Lung microvascular endothelial cell (primary cell): Measurements from ENCODE around the gene ARHGAP4. TPM values are rescaled to one million over a fixed set of nuclear protein-coding genes. Genes with fewer than 3 reads are reported as not detected.

Experiments
- DNase-seq, 2 donors: peaks; one replicate each; pipeline versions ENCODE4 v3.0.0 to v3.0.0-alpha.2; 2010; ENCODE audit warnings: low read depth in 2 of 2
- total RNA-seq: library from RNA; depleted of rRNA; stranded (reverse); fragments of >200 nt; gene quantifications from 2 replicates; pipeline ENCODE4 v1.2.1, GENCODE V29; 2014

ARHGAP4 gene
- total RNA-seq, 1 donor from 2014 or later = 2.8 TPM

DNA sequence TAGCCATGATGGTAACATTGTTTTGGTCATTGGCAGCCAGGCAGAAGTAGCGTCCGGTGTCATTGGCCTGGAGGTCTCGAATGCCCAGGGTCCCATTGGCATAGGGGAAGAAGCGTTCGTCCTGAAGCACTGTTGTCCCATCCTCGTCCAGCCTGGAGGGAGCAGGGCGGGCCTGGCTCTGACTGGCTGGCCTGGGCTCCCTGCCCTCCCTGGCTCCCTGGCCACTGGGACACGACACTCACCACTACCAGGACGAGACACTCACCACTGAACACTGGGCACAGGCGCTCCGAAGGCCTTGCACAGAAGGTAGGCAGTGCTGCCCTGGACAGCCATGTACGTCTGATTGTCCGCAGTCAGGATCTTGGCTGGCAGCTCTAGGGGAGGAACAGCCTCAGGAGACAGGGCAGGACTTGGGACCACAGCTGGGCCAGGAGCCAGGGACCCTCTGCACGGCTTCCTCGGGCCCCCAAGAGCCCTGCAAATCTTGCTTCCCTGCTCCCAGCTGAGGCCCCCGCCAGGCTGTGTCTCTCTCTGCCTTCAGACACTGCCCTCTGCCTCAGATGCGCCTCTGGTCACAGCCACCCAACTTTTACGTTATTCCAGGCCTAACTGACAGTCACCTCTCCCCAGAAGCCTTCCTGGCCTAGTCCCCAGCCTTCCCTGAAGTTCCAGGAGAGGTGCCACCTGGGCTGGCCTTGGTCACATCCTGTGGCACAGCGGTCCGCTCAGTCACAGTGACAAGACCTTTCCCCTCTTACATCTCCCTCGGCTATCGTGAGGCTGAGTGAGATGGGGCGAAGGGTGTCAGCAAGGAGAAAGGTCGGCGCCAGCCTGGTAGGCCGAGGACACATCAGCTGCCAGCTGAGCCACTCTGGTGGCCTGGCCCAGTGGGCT is 57.2 kb downstream of the ARHGAP4 start:
- DNase-seq = no peak

DNA sequence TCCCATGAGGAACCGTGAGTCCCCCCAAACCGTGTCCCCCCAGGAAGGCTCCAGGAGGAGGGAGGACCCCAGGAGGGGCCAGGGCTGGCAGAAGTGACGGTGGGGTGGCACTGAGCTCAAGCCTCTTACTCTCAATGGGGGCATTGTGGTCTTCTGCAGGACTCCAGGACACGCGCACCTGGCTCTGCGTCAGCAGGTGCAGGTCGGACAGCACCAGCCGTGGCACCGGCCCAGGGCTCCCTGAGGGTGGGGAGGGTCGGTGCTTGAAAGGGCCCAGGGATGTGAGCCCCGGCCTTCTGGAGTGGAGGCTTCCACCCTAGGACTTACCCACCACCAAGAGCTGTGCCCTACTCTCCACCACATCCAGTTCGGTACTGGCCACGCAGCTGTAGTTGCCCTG is 58.4 kb downstream of the ARHGAP4 start:
- no peak for DNase-seq

DNA sequence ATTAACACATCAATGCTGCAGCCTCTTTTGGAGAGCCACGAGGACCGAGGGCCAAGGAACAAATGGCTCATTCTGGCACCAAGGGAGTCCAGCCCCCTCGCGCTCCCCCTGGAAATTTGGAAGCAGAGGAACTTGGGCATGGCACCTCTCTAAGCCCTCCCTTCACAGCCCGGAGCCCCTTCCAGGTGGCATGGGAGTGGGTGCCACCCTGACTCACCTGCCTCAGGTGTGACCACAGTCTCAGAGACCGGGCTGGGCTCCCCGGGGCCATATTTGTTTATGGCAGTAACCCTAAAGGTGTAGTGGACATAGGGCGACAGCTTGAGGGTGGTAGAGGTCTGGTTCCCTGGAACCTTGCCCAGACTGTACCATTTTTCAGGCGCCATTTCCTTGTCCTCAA is 58.9 kb downstream of the ARHGAP4 start:
- DNase-seq = no peak

DNA sequence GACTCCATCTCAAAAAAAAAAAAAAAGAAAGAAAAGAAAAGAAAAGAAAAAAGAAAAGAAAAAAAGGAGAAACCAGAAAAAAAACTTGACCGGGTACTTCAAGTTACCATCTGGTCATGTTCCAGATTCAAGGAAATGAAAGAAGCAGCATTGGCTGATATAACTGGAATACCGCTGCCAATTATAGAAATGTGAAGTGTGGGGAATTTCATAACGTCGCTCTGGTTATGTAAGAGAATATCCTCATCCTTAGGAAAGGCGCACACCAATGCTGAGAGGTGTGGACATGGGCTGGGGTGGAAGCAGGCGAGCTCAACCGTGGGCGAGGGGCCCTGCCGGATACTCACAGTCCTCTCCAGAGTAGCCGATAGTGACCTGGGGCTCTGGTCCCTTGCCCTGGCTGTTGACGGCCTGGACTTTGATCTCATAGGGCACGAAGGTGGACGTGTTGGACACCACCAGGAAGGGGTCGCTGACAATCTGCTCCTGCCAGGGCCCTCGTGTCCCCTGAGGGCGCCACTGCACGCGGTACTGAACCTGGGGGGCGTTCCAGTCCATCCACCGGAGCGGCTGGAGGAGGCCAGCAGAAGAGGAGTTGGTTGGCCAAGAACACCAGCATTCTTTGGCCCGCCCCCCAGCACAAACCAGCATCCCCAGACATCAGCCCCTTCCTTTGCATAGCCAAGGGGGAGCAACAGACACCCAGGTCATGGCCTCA is 59.6 kb downstream of the ARHGAP4 start:
- DNase-seq = no peak

DNA sequence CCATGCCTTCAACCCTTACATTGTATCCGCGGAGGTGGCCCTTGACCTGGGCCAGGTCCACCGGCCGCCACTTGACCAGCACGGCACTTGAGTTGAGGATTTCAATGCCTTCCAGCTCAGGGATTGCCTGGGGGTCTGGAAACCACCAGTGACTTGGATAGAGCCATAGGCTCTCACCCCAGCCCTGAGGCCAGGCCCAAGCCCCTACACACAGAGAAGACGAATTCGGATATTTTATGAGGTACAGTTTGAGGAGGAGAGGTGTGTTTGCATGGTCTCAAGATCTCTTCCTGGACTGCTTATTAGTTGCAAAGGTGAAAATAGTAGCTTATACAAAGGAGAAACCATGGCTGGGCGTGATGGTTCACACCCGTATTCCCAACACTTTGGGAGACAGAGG is 60.4 kb downstream of the ARHGAP4 start:
- DNase-seq = no peak

DNA sequence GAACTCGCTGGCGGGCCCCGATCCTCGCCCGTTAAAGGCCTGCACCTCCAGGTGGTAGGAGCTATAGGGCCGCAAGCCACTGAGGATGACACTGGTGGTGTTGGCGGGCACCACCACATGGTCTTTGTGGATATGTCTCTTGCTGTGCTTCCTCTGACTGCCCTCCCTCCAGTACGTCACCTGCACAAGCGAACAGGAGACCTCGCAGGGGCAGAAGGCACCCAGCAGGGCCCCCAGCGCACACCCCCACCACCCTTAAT is 60.8 kb downstream of the ARHGAP4 start:
- no peak for DNase-seq

DNA sequence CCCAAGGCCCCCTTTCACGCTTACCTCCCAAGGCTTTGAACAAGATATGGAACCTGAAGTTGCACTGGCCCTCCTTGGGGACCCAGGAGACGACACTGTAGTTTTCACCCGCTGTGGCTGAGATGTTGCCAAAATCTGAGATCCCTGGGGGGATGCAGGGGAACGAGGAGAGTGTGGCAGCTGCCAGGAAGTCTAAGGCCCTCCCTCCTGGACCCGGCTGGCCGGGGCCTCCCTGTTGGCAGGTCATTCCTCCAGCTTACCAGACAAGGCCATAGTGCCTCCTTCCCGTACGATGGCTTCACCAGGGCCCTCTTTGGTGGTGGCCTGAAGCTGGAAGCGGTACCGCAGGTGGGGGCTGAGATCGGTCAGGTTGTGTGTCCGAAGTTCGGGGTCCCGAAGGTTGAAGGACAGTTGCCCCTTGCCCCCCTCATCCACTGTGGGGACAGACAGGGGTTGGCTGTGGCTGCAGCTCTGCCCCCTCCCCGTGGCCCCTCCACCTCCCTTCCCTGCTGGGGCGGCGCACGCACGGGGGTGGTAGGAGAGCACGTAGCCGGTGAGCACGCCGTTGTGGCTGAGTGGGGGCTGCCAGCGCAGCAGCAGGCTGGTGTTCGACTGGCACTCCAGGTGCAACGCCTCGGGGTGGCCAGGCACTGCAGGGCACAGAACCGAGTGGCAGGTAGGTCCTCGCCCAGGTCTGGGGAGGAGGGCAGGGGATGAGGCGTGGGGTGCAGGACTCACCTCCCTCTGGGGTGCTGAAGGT is 61.3 kb downstream of the ARHGAP4 start:
- DNase-seq = no peak

DNA sequence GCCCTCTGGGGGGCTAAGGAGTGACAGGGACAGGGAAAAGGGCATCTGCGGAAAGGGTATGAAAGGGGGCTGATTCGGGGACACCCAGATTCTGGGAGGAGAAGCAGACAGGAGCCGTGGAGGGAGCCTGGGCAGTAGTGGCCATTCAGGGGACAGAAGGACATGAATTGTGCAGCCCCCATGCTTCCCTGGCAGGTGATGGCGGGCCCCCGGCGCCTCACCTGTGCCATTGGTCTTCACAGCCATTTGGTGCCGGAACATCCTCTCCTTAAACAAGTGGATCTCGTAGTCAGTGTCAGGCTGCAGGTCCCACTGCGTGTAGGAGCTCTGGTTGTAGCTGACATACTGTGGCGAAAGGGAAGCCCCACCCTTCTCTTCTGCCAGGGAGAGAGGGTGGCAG is 62.0 kb downstream of the ARHGAP4 start:
- no peak for DNase-seq

DNA sequence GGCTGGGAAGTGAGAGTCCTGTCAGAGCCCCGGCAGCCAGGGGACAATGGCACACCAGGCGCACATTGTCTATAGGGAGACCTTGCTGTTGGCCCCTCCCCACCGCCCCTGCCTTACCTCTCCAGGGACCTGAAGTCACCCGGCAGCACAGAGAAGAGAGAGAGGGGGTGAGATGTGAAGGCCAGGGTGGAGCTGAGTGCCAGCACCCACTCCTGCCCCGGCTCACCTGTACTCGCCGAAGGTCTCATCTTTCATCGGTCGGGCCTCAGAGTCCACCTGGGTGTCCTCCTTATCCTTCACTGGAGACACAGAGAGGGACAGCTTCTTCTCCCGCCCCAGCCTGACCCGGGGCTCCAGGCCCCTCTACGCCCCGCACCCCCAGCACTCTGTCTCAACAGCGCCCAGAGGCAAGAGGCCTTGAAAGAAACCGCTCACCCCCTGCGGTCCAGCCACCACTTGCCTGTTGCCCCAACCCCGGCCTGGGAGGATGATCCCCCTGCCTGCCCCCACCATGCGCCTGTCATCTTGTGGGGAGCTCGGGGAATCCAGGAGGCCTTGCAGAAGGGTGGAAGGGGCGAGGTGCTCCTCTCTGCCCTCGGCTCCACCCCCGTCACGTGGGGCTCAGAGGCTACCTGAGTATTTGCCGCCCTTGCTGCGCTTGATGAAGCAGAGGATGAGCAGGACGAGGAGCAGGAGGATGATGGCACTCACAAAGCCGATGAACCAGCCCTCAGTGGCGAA is 62.6 kb downstream of the ARHGAP4 start:
- no peak for DNase-seq

DNA sequence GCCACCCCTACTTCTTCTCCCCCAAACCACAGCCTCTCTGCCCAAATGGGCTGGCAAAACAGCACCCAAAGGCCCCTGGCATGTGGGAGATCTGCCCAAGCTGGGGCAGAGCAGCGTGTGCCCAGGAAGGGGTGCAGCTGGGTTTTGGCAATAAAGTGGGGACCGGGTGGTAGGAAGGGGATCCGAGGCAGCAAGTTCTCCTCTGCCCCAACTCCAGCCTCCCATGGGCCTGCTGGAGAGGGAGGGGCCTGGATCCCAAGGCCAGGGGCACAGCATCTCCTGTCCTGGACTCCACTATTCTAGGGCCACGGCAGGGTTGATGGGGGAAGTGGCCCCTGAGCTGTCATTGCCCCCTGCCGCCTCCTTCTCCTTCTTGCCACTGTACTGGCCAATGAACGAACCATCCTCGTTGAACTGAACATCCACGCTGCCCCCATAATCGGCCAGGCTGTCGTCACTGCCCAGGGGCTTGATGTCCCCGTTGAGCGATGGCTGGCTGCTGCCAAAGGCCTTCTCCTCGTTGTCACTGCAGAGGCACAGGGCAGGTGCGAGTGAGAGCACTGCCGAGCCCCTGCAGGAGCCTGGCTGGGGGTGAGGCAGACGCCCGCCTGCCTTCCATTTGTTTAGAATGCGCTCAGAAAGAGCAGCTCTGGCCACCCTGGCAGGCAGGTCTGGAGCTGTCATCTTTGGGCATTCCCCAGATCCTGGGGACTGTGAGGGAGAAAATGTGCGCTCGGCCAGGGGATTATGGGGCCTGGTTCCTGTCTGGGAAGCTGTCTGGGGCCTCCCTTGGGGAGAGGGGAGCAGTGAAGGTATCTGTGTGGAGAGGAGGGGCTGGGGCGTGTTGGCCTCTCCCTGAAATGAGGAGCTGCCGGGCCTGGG is 63.5 kb downstream of the ARHGAP4 start:
- DNase-seq = no peak

DNA sequence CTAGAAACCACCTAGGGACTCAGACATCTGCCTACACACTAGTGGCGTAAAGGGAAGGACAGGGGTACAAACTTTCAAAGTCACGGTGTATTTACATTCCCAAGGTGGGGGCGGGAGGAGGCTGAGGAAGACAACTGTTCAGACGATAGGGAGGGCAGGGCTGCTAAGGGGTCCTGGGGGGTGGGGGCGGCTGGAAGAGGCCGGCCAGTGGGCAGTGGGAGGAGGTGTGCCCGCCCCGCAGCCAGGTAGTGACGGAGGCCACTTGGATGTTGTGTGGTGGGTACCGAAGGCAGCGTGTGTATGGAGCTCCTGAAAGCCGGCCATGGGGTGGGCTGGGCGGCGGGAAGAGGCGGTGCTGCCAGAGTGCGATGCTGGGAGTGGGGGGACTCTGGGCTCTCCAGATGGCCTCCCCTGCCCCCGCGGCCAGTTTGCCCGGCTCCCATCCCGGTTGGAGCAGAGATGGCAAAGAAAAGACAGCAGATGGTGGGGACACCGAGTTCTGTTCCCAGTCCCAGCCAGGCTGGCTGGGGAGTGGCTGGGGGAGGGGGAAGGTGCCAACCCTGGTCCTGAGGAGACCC is 64.2 kb downstream of the ARHGAP4 start:
- DNase-seq = no peak

DNA sequence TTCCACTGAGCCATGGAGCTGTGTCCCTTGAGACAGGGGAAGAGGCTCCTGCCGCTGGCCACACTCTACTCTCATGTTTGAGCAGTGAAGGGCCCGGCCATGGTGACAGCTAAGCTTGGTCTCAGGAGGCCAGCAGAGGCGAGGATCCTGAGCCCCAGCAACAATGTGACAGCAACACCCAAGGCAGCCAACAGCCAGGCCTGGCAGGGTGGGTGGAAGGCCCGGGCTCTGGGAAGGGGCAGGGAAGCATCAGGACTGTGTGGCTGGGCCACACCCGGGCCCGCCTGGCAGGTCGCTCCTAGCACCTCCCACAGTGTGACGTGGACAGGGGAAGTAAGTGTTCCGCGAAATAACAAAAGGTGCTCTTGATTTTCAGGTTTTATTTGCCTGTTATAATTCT is 64.9 kb downstream of the ARHGAP4 start:
- DNase-seq = no peak

Other genes with a start within 250 kb of the ARHGAP4 start
- gene SLC6A8, start 238.3 kb downstream of the ARHGAP4 start, total RNA-seq = 2.4 TPM in 2 replicates
- 236 and 400 TPM in 2 replicates for gene BCAP31, start 201.9 kb downstream of the ARHGAP4 start, total RNA-seq
- 4.8 and 6.2 TPM in 2 replicates for gene ABCD1, start 201.4 kb downstream of the ARHGAP4 start, total RNA-seq
- gene PLXNB3, start 162.0 kb downstream of the ARHGAP4 start, total RNA-seq = 2.4 and 4.4 TPM in 2 replicates
- under 0.01 and 0.40 TPM in 2 replicates for gene SRPK3, start 145.2 kb downstream of the ARHGAP4 start, total RNA-seq
- gene IDH3G, start 131.9 kb downstream of the ARHGAP4 start, total RNA-seq = 27.0 and 29.9 TPM in 2 replicates
- gene SSR4, start 131.6 kb downstream of the ARHGAP4 start, total RNA-seq = 178 and 209 TPM in 2 replicates
- gene PDZD4, start 95.7 kb downstream of the ARHGAP4 start, total RNA-seq = 0.22 and 0.60 TPM in 2 replicates
- under 0.01 TPM in 2 replicates for gene L1CAM, start 40.1 kb downstream of the ARHGAP4 start, total RNA-seq
- 0.22 and 0.99 TPM in 2 replicates for gene AVPR2, start 21.6 kb downstream of the ARHGAP4 start, total RNA-seq
- 41.3 and 43.2 TPM in 2 replicates for gene NAA10, start 8.8 kb upstream of the ARHGAP4 start, total RNA-seq
- 13.9 and 35.9 TPM in 2 replicates for gene RENBP, start 18.4 kb upstream of the ARHGAP4 start, total RNA-seq
- gene HCFC1, start 45.6 kb upstream of the ARHGAP4 start, total RNA-seq = 10.0 and 10.3 TPM in 2 replicates
- 3.2 and 4.8 TPM in 2 replicates for gene TMEM187, start 46.5 kb upstream of the ARHGAP4 start, total RNA-seq
- gene IRAK1, start 93.6 kb upstream of the ARHGAP4 start, total RNA-seq = 47.7 and 63.1 TPM in 2 replicates
- gene MECP2, start 171.5 kb upstream of the ARHGAP4 start, total RNA-seq = 12.9 and 20.2 TPM in 2 replicates
- 0.22 and 0.60 TPM in 2 replicates for gene OPN1LW, start 218.0 kb upstream of the ARHGAP4 start, total RNA-seq